SJCRH30 (cell line): Measurements from ENCODE around the gene UNC119B. TPM values are rescaled to one million over a fixed set of nuclear protein-coding genes. Genes with fewer than 3 reads are reported as not detected.

Experiments used
- DNase-seq, 2 experiments: peaks; one replicate each; pipeline ENCODE4 v3.0.0-alpha.2; 2015 to 2020
- H3K27ac ChIP-seq: fragments of 250-450 bp; sonication (Bioruptor Pico); 2 replicates; pipeline ENCODE4 v1.5.1; 2020; ENCODE audit warnings: mild to moderate bottlenecking, moderate library complexity
- H3K27me3 ChIP-seq: fragments of 250-450 bp; sonication (Bioruptor Pico); 2 replicates; pipeline ENCODE4 v1.5.1; 2020; ENCODE audit warnings: mild to moderate bottlenecking, moderate library complexity
- H3K36me3 ChIP-seq: fragments of 250-450 bp; sonication (Bioruptor Pico); 2 replicates; pipeline ENCODE4 v1.5.1; 2020; ENCODE audit warnings: mild to moderate bottlenecking, moderate library complexity
- H3K4me1 ChIP-seq: fragments of 250-450 bp; sonication (Bioruptor Pico); 2 replicates; pipeline ENCODE4 v1.5.1; 2020; ENCODE audit warnings: mild to moderate bottlenecking, moderate library complexity
- H3K4me3 ChIP-seq: fragments of 250-450 bp; sonication (Bioruptor Pico); 2 replicates; pipeline ENCODE4 v1.5.1; 2020; ENCODE audit warnings: mild to moderate bottlenecking, moderate library complexity
- H3K9me3 ChIP-seq: fragments of 250-450 bp; sonication (Bioruptor Pico); replicated peaks from 2 replicates; pipeline ENCODE4 v1.5.1; 2020; ENCODE audit warnings: mild to moderate bottlenecking, moderate library complexity
- total RNA-seq: library from RNA; depleted of rRNA; stranded (reverse); fragments of >200 nt; shearing (Covaris generic); gene quantifications from 2 replicates; pipeline ENCODE4 v1.2.3, GENCODE V29; 2014

The UNC119B gene
- total RNA-seq, 1 experiment from 2014 or later: 20.2 TPM

GRCh38 chr12:120698665-120699064 lies 11.6 kb upstream of the UNC119B start:
- no peaks in the 10 kb centered on the region for H3K27me3 ChIP-seq
- DNase-seq: no peak
- H3K9me3 ChIP-seq: no peaks in the 10 kb centered on the region
- no peak overlapping the region for H3K27ac ChIP-seq
- peaks cover 52% of the 10 kb centered on the region for H3K36me3 ChIP-seq
- H3K4me3 ChIP-seq: no peak overlapping the region
- no peaks in the 10 kb centered on the region for H3K4me1 ChIP-seq

DNA sequence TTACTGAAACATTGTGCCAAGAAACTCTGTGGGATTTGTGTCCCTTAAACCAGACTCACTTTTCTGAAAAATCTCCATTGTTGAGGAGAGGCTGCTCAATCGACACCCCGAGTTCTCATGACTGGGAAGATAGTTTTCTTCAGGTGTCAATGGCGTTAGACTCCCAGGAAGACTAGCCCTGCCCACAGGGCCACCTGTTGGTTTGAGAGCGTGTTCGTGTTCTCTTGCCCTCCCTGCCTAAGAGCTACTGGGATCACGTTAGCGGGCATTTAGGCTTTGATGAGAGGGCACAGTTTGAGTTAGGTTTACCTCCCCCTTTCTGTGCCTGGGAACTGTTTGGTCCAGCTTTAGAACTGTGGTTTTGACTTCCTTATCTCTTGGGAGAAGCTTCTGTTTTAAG lies 10.7 kb upstream of the UNC119B start:
- DNase-seq: no peak
- H3K36me3 ChIP-seq: peaks cover 43% of the 10 kb centered on the region

GRCh38 chr12:120700886-120701285 lies 9.4 kb upstream of the UNC119B start:
- Histone ChIP-seq H3K36me3 (peaks cover 31% of the 10 kb centered on the region), H3K4me1 (no peaks in the 10 kb centered on the region), H3K27ac (no peak overlapping the region), H3K4me3 (no peak overlapping the region), H3K27me3 (no peaks in the 10 kb centered on the region), H3K9me3 (no peaks in the 10 kb centered on the region)
- no peak for DNase-seq

More for the DNA sequence above, 10.7 kb upstream of the UNC119B start:
- Histone ChIP-seq H3K27me3 (no peaks in the 10 kb centered on the region), H3K9me3 (no peaks in the 10 kb centered on the region), H3K27ac (no peak overlapping the region), H3K4me1 (no peaks in the 10 kb centered on the region), H3K4me3 (no peak overlapping the region)

DNA sequence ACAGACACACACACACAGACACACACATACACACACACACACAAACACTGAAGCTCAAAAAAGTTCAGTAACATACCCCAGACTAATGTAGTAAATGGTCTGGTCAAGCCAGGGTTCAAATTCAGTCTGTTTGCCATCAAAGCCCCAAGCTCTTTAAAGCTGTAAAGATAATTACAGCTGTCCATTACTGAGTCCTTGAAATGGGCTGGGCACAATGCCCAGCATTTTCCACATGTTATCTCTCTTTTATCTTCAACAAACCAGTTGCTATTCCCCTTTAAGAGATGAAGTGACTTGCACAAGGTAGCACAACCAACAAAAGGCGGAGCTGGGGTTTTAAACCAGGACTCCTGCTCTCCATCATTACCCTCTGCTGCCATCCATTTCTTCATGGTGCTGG lies 7.6 kb upstream of the UNC119B start:
- no peak for DNase-seq
- no peak overlapping the region for H3K4me3 ChIP-seq
- H3K4me1 ChIP-seq: no peaks in the 10 kb centered on the region
- no peak overlapping the region for H3K27ac ChIP-seq
- H3K9me3 ChIP-seq: no peaks in the 10 kb centered on the region
- H3K27me3 ChIP-seq: no peaks in the 10 kb centered on the region
- H3K36me3 ChIP-seq: peaks cover 19% of the 10 kb centered on the region

DNA sequence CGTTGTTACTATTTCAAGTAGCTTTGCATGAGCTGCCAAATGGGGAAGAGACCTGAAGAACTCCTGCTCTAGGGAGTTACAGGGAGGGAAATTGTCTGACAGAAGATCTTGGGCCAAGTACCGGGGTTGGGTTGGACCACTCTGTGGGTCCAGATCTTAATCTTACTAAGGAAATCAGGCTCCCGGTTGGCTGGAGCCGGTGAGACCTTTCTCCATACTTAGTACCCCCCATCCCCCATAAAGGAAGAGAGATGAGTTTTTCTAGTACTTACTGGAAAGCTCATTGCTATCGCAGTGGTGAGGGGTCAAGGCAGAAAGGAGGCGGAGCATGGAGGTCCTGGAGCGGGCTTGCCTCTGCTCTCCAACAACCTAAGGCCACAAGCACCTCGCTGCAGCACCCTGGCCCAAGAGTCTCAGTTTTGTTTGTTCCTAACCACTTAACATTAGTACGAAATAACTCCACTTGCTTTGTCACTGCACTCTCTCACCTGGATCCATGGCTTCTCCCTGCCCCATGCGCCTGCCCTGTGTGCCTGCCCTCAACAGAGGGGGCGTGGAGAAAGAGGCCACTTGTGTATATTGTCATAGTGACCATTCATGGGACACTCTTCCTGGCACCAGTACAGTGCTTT lies 6.8 kb upstream of the UNC119B start:
- H3K4me1 ChIP-seq: peaks cover under 1% of the 10 kb centered on the region; the same call in 1 of the 2 replicates
- H3K36me3 ChIP-seq: peaks cover 12% of the 10 kb centered on the region
- no peak overlapping the region for H3K27ac ChIP-seq
- DNase-seq: no peak
- no peak overlapping the region for H3K4me3 ChIP-seq
- H3K27me3 ChIP-seq: no peaks in the 10 kb centered on the region
- no peaks in the 10 kb centered on the region for H3K9me3 ChIP-seq

GRCh38 chr12:120705618-120706017 lies 4.6 kb upstream of the UNC119B start:
- H3K27ac ChIP-seq: no peak overlapping the region
- H3K4me1 ChIP-seq: peaks cover 5% of the 10 kb centered on the region; the same call in 1 of the 2 replicates
- H3K36me3 ChIP-seq: peaks cover 12% of the 10 kb centered on the region
- no peak for DNase-seq
- no peaks in the 10 kb centered on the region for H3K9me3 ChIP-seq
- H3K27me3 ChIP-seq: no peaks in the 10 kb centered on the region
- H3K4me3 ChIP-seq: no peak overlapping the region

DNA sequence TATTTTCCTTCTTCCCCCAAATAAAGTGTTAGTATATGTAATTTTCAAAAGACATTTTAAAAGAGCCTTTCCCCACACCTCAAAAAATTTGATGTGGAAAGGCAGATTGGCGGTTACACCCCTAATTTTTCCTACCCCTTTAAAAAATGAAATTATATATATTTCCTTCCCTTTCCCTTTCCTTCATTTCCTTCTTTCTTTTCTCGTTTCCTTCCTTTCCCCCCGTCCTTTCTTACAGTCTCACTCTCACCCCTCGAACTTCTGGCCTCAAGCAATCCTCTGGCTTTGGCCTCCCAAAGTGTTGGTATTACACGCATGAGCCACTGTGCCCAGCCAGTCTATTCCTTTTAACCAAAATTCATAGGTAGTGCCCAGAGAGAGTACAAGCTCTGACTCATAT lies 4.2 kb upstream of the UNC119B start:
- H3K27me3 ChIP-seq: no peaks in the 10 kb centered on the region
- no peaks in the 10 kb centered on the region for H3K9me3 ChIP-seq
- peaks cover 8% of the 10 kb centered on the region for H3K36me3 ChIP-seq
- DNase-seq: no peak
- H3K4me1 ChIP-seq: peaks cover 5% of the 10 kb centered on the region; the same call in 1 of the 2 replicates
- no peak overlapping the region for H3K4me3 ChIP-seq
- H3K27ac ChIP-seq: no peak overlapping the region

GRCh38 chr12:120708651-120709050 lies 1.6 kb upstream of the UNC119B start:
- H3K4me1 ChIP-seq: peaks cover 5% of the 10 kb centered on the region; the same call in 1 of the 2 replicates
- peak; percentile 25 to 28 for DNase-seq
- H3K9me3 ChIP-seq: no peaks in the 10 kb centered on the region
- H3K27ac ChIP-seq: no peak overlapping the region
- H3K36me3 ChIP-seq: no peaks in the 10 kb centered on the region; the same call in 1 of the 2 replicates
- no peaks in the 10 kb centered on the region for H3K27me3 ChIP-seq
- H3K4me3 ChIP-seq: no peak overlapping the region

DNA sequence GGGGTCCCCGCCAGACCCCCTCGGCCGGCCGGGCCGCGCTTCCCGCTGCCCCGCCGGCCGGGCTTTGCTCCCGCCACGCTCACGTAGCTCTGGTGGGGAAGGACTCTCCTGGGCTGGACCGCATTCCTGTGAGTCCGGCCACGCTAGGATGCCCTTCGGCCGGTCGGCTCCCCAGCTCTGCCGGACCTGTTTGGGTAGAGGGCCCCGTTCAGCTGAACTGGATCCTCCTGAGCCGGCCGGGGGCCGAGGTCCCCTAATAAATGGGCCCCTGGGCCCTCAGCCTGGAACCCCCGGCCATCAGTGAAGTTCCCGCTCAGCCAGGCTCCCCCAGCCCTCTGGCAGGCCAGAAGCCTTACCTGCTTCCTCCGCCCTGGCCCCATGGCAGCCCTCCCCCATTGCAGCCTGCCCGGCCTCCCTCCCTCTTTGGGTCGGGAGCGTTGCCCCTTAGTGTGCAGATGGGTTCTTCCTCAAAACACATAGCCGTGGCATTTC lies 593 bp downstream of the UNC119B start:
- DNase-seq: peak; percentile 16 to 27
- no peaks in the 10 kb centered on the region for H3K9me3 ChIP-seq
- peaks cover 8% of the 10 kb centered on the region for H3K36me3 ChIP-seq
- H3K27ac ChIP-seq: no peak overlapping the region; the same call in 1 of the 2 replicates
- H3K27me3 ChIP-seq: no peaks in the 10 kb centered on the region
- peak overlapping the region; percentile 96 for H3K4me3 ChIP-seq
- H3K4me1 ChIP-seq: peaks cover 5% of the 10 kb centered on the region; the same call in 1 of the 2 replicates

DNA sequence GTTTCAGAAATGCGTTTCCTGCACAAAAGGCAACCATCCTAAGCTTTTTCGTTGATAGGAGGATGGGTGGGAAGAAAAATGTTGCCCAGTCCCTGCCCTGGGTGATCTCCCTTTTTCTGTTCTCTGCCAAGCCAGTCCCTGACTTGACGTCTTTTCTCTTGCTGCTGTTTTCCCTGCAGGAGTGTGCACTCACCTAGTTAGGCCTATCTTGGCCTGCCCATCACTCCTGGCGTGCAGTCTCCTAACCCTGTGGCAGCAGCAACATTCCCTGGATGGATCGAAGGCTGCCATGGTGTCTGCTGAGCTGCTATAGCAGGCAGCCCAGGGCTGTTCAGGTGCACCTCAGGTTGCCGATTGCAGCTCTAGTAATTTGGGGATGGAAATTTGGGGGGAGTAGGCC lies 1.2 kb downstream of the UNC119B start:
- H3K4me1 ChIP-seq: peaks cover 5% of the 10 kb centered on the region; the same call in 1 of the 2 replicates
- peaks cover 12% of the 10 kb centered on the region for H3K36me3 ChIP-seq
- no peaks in the 10 kb centered on the region for H3K9me3 ChIP-seq
- H3K4me3 ChIP-seq: peak overlapping the region; percentile 96
- no peaks in the 10 kb centered on the region for H3K27me3 ChIP-seq
- H3K27ac ChIP-seq: no peak overlapping the region
- DNase-seq: no peak

DNA sequence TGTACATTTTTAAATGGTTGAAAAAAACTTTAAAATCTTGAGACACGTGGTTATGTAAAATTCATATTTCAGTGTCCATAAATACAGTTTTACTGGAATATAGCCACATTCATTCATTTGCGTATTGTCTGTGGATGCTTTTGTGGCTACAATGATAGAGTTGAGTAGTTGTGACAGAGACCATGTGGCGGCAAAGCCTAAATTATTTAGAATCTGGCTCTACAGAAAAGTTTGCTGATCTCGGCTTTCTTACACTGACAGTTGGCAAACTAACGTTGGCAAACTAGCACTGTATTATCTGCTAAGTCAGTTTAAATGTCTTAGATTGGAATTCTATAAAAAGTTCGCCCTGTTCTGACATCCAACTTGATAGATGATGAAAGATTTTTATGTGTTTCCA lies 2.4 kb downstream of the UNC119B start:
- peaks cover 12% of the 10 kb centered on the region for H3K36me3 ChIP-seq
- no peak overlapping the region for H3K27ac ChIP-seq
- H3K4me1 ChIP-seq: peaks cover 5% of the 10 kb centered on the region; the same call in 1 of the 2 replicates
- H3K9me3 ChIP-seq: no peaks in the 10 kb centered on the region
- DNase-seq: no peak
- no peaks in the 10 kb centered on the region for H3K27me3 ChIP-seq
- H3K4me3 ChIP-seq: no peak overlapping the region

GRCh38 chr12:120713861-120714482 lies 3.7 kb downstream of the UNC119B start:
- no peaks in the 10 kb centered on the region for H3K4me1 ChIP-seq

GRCh38 chr12:120718055-120718454 lies 7.8 kb downstream of the UNC119B start:
- Histone ChIP-seq H3K4me3 (no peak overlapping the region), H3K4me1 (no peaks in the 10 kb centered on the region), H3K27me3 (no peaks in the 10 kb centered on the region), H3K27ac (no peak overlapping the region), H3K36me3 (peaks cover 32% of the 10 kb centered on the region), H3K9me3 (no peaks in the 10 kb centered on the region)
- DNase-seq: no peak

More at GRCh38 chr12:120713861-120714482, 3.7 kb downstream of the UNC119B start:
- Histone ChIP-seq H3K36me3 (peaks cover 17% of the 10 kb centered on the region), H3K9me3 (no peaks in the 10 kb centered on the region), H3K27me3 (no peaks in the 10 kb centered on the region), H3K4me3 (no peak overlapping the region), H3K27ac (no peak overlapping the region)
- peak; percentile 78 to 91 for DNase-seq

DNA sequence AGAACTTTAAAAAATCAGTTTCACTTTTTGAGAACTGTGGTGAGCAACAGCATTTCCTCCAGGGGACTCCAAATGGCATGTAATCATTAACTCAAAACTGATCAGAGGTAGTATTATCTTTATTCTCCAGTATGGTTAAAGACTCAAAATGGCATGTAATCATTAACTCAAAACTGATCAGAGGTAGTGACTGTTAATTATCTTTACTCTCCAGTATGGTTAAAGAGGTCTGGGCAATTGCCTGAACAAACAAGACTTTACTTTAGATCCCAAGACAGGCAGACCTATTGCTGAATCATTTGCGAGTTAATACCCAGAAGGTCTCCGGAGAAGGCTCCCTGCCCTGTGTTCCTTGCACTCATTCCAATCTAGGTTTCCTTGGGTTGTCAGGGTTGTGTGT lies 8.8 kb downstream of the UNC119B start:
- Histone ChIP-seq H3K9me3 (no peaks in the 10 kb centered on the region), H3K36me3 (peaks cover 32% of the 10 kb centered on the region), H3K27ac (no peak overlapping the region), H3K4me1 (no peaks in the 10 kb centered on the region), H3K27me3 (no peaks in the 10 kb centered on the region), H3K4me3 (no peak overlapping the region)
- DNase-seq: no peak

GRCh38 chr12:120719496-120720233 lies 9.4 kb downstream of the UNC119B start:
- peaks cover 28% of the 10 kb centered on the region for H3K36me3 ChIP-seq
- no peak for DNase-seq
- H3K4me1 ChIP-seq: no peaks in the 10 kb centered on the region
- H3K27ac ChIP-seq: no peak overlapping the region
- H3K27me3 ChIP-seq: no peaks in the 10 kb centered on the region
- no peak overlapping the region for H3K4me3 ChIP-seq
- no peaks in the 10 kb centered on the region for H3K9me3 ChIP-seq
